ENCODE results near the gene ESRRA. TPM values are rescaled to one million over a fixed set of nuclear protein-coding genes. Genes with fewer than 3 reads are reported as not detected.

The ESRRA gene
- 33.8 and 34.7 TPM in 2 replicates for total RNA-seq
- long read RNA-seq, partial matches to known transcripts = 0 of 1 reads
- long read RNA-seq, other reads (novel, unspliced or antisense) = 1 of 1 reads

DNA sequence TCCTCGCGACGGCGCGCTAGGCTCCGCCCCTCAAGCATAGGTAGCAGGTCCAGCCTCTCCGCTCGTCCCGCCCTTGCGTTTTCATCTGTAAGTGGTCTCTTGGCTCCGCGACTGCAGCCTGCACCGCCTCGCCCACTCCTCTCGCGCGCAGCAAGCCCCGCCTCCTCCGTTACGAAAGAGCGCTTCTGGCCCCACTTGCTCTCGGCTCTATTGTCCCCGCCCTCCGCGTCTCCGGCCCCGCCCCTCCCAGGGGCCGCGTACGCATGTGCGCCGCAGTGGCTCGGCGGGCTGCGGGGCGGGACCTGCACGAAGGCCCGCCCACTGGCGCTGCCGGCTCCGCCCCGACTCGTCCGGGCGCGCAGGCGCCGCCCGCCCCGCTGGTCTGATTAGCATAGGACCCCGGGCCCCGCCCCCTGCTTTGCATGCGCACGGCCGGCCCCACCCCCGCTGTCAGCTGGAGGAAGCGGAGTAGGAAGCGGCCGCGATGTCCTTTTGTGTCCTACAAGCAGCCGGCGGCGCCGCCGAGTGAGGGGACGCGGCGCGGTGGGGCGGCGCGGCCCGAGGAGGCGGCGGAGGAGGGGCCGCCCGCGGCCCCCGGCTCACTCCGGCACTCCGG is at the start of gene ESRRA:
Gene ESRRA, plus strand, starts transcription at position 450 of the 616 bp plus-strand sequence. CDS start 1,656 bp downstream, outside the sequence.
- Mint-ChIP-seq H3K4me3 (peak within 1 kb of the TSS; percentile 98), H3K27me3 (ENCODE audit: low read depth) (peaks cover 38% of the 10 kb centered on the region)

GRCh38 chr11:64256300-64256699 is 49.0 kb upstream of the ESRRA start:
- Mint-ChIP-seq H3K27me3 (ENCODE audit: low read depth) (no peaks in the 10 kb centered on the region), H3K27ac (ENCODE audit: unreplicated experiment) (no peak overlapping the region), H3K36me3 (ENCODE audit: low read depth) (peaks cover 13% of the 10 kb centered on the region)

More for the DNA sequence above, at the start of gene ESRRA:
- TF ChIP-seq, protein P1, sequence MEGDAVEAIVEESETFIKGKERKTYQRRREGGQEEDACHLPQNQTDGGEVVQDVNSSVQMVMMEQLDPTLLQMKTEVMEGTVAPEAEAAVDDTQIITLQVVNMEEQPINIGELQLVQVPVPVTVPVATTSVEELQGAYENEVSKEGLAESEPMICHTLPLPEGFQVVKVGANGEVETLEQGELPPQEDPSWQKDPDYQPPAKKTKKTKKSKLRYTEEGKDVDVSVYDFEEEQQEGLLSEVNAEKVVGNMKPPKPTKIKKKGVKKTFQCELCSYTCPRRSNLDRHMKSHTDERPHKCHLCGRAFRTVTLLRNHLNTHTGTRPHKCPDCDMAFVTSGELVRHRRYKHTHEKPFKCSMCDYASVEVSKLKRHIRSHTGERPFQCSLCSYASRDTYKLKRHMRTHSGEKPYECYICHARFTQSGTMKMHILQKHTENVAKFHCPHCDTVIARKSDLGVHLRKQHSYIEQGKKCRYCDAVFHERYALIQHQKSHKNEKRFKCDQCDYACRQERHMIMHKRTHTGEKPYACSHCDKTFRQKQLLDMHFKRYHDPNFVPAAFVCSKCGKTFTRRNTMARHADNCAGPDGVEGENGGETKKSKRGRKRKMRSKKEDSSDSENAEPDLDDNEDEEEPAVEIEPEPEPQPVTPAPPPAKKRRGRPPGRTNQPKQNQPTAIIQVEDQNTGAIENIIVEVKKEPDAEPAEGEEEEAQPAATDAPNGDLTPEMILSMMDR (conservative IDR thresholded peaks at IDR 0.05) = no peak
- peak within 1 kb of the TSS; percentile 96 for H3K27ac Mint-ChIP-seq (ENCODE audit: unreplicated experiment)
- H3K9me3 Mint-ChIP-seq = no peaks in the 10 kb centered on the region
- H3K4me1 Mint-ChIP-seq = peaks cover 29% of the 10 kb centered on the region
- peak; percentile 99 for DNase-seq (ENCODE audit: low read depth, low spot score)
- H3K36me3 Mint-ChIP-seq (ENCODE audit: low read depth) = no peaks in the 10 kb centered on the region

GRCh38 chr11:64258356-64258755 is 47.0 kb upstream of the ESRRA start:
- H3K36me3 Mint-ChIP-seq (ENCODE audit: low read depth) = peaks cover 15% of the 10 kb centered on the region
- H3K27ac Mint-ChIP-seq (ENCODE audit: unreplicated experiment) = no peak overlapping the region
- no peaks in the 10 kb centered on the region for H3K27me3 Mint-ChIP-seq (ENCODE audit: low read depth)

More at GRCh38 chr11:64256300-64256699, 49.0 kb upstream of the ESRRA start:
- Mint-ChIP-seq H3K9me3 (no peaks in the 10 kb centered on the region), H3K4me1 (peaks cover 23% of the 10 kb centered on the region), H3K4me3 (no peak overlapping the region)
- TF ChIP-seq, protein P1 (conservative IDR thresholded peaks at IDR 0.05) = no peak
- DNase-seq (ENCODE audit: low read depth, low spot score) = no peak

DNA sequence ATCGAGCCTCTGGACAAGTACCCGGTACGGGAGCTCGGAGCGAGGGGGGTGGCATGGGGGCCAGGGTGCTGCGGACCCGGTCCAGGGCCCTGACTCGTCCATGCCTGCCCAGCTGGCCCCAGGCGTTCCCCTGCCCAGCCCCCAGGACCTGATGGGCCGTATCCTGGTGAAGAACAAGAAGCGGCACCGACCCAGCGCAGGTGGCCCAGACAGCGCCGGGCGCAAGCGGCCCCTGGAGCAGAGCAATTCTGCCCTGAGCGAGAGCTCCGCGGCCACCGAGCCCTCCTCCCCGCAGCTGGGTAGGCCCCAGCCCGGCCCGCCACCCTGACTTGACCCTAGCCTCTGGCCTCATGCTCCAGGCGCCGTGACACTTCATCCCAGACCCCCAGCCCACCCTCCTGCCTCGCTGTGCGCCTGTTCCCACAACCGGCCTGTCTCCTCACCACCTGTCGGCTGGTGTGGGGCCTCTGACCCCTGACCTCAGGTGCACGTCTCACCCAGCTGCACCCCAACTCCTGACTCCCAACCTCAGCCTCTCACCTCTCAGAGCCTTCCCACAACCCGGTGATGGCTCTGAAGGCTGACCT is 46.3 kb upstream of the ESRRA start:
- DNase-seq (ENCODE audit: low read depth, low spot score) = no peak
- H3K27me3 Mint-ChIP-seq (ENCODE audit: low read depth) = no peaks in the 10 kb centered on the region
- H3K27ac Mint-ChIP-seq (ENCODE audit: unreplicated experiment) = no peak overlapping the region
- H3K4me1 Mint-ChIP-seq = peaks cover 15% of the 10 kb centered on the region
- no peaks in the 10 kb centered on the region for H3K9me3 Mint-ChIP-seq
- H3K36me3 Mint-ChIP-seq (ENCODE audit: low read depth) = peaks cover 15% of the 10 kb centered on the region
- peak overlapping the region; percentile 51 for H3K4me3 Mint-ChIP-seq
- TF ChIP-seq, protein P1 (conservative IDR thresholded peaks at IDR 0.05) = no peak

More at GRCh38 chr11:64258356-64258755, 47.0 kb upstream of the ESRRA start:
- peaks cover 18% of the 10 kb centered on the region for H3K4me1 Mint-ChIP-seq
- no peaks in the 10 kb centered on the region for H3K9me3 Mint-ChIP-seq
- no peak for DNase-seq (ENCODE audit: low read depth, low spot score)
- TF ChIP-seq, protein P1 (conservative IDR thresholded peaks at IDR 0.05) = no peak
- H3K4me3 Mint-ChIP-seq = no peak overlapping the region

DNA sequence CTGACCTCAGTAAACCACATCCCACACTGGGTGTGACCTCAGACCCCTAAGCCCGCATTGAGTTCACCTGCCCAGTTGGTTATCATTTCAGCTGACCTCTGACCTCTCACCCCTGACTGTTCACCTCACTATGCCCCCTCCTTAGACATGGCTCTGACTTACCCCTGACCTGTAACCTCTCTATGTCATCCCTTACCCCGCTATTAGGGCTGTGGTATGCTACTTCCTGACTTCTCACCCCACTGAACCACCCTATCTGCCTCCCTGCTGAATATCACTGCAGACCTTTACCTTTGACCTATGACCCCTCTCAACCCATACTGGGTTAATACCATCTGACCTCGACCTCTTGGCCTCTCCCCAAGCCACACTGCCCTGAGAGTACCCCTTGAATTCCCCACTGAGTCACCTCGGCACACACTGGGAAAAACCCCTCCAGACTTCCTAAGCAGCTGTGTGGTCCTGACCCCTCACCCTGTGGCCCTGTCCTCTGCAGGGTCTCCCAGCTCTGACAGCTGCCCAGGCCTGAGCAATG is 45.7 kb upstream of the ESRRA start:
- TF ChIP-seq, protein P1 (conservative IDR thresholded peaks at IDR 0.05) = no peak
- peak overlapping the region; percentile 51 for H3K4me3 Mint-ChIP-seq
- H3K4me1 Mint-ChIP-seq = peaks cover 14% of the 10 kb centered on the region
- no peaks in the 10 kb centered on the region for H3K27me3 Mint-ChIP-seq (ENCODE audit: low read depth)
- H3K9me3 Mint-ChIP-seq = no peaks in the 10 kb centered on the region
- H3K27ac Mint-ChIP-seq (ENCODE audit: unreplicated experiment) = peak overlapping the region; percentile 86
- H3K36me3 Mint-ChIP-seq (ENCODE audit: low read depth) = peaks cover 15% of the 10 kb centered on the region
- no peak for DNase-seq (ENCODE audit: low read depth, low spot score)
